Measurements from ENCODE around the gene OBSL1. TPM values are rescaled to one million over a fixed set of nuclear protein-coding genes. Genes with fewer than 3 reads are reported as not detected.
A peak's percentile ranks its signal among the peaks of the same experiment; 100 is the strongest.

The OBSL1 gene
- 10 to 100 TPM; 11.0 to 11.9 TPM for total RNA-seq
- long read RNA-seq, partial matches to known transcripts: 7 of 14 reads
- long read RNA-seq, other reads (novel, unspliced or antisense): 2 of 14 reads

- ATAC-seq: peak; percentile 65
- peak in 1 of 2 donors; percentile 40 for DNase-seq
- intact Hi-C loops (cut with DNase I, micrococcal nuclease): no loop called here
Observed at GRCh38 chr2:219571311-219572236, at the start of gene OBSL1. TSS of gene OBSL1 (minus strand) at chr2:219571539. CDS start at chr2:219571232, 307 bp downstream.

DNA sequence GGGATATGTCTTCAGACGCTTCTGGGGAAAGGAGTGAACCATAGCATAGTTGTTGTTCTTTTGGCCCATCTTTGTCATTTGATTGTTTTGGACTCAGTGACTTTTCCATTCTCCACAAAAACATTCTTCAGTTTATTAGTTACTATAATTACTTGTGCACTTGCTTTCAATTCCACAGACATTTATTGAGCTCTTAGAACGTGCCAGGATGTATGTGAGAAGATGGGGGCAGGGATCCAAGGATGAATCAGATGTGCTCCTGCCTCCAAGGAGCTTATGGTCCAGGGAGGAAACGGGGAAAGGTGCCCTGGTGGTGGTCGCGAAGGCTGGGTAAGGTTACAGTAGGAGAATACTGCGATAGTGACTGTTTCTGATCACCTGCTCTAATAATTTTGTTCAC lies 49.2 kb upstream of the OBSL1 start:
- DNase-seq: no peak

DNA sequence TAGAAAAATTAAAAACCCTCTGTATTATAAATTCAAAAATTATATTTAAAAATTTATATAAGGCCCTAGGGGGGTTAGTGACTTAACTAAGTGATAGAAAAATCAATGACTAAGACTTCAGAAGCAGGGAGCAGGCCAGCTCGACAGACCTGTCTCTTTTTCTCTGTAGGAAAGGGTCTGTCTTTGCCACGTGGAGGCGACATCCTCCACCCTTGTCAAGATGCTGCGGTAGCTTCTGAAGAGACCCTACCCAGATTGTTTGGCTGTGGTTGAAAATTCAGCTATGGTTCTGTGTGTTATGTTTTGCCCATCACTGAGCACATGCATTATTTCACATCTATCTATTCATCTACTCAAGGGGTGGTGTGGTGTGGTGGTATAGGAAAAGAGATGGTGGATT lies 47.9 kb upstream of the OBSL1 start:
- ATAC-seq: no peak
- DNase-seq: no peak
- intact Hi-C loops (cut with DNase I, micrococcal nuclease): no loop called here

More for the DNA sequence above, 49.2 kb upstream of the OBSL1 start:
- intact Hi-C loops (cut with DNase I, micrococcal nuclease): no loop called here
- no peak for ATAC-seq

DNA sequence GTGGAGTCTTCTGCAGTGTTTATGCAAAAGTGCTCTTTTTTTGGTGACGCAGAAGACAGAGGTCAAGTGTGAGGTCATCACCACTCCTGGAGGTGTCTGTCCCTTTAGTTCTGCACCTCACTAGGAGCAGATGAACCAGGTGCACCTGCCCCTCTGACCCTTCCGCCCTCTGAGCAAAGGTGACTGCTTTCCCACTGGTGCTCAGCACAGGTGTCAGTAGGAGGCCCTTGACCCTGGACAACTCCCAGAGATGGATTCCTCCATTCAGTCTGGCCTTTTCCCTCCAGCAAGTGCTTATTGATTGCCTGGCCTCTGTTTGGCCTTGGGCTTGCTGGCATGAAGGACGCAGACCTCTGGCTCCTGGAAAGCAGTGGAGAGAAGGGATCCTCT lies 47.4 kb upstream of the OBSL1 start:
- intact Hi-C loops (cut with DNase I, micrococcal nuclease): no loop called here
- no peak for ATAC-seq
- DNase-seq: no peak

- intact Hi-C loops (cut with DNase I, micrococcal nuclease): no loop called here
- no peak for ATAC-seq
- DNase-seq: no peak
Observed at GRCh38 chr2:219616550-219616949, 45.2 kb upstream of the OBSL1 start.

GRCh38 chr2:219615894-219616293 lies 44.6 kb upstream of the OBSL1 start:
- ATAC-seq (no peak), DNase-seq (no peak)
- intact Hi-C loops (cut with DNase I, micrococcal nuclease): no loop called here

DNA sequence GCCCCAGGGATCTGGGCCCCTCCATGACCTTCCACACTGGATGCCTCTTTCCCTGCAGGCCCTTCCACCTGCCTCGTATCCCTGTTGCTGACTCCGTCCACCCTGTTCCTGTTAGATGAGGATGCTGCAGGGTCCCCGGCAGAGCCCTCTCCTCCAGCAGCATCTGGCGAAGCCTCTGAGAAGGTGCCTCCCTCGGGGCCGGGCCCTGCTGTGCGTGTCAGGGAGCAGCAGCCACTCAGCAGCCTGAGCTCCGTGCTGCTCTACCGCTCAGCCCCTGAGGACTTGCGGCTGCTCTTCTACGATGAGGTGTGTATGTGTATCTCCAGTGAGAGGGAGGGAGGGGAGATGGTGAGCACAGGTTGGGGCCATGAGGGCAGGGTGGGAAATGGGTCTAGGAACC lies 43.7 kb upstream of the OBSL1 start:
- DNase-seq: no peak
- intact Hi-C loops (cut with DNase I, micrococcal nuclease): no loop called here
- ATAC-seq: no peak

- ATAC-seq (no peak), DNase-seq (no peak)
- intact Hi-C loops (cut with DNase I, micrococcal nuclease): no loop called here
Observed at GRCh38 chr2:219614076-219614860, 42.9 kb upstream of the OBSL1 start.

DNA sequence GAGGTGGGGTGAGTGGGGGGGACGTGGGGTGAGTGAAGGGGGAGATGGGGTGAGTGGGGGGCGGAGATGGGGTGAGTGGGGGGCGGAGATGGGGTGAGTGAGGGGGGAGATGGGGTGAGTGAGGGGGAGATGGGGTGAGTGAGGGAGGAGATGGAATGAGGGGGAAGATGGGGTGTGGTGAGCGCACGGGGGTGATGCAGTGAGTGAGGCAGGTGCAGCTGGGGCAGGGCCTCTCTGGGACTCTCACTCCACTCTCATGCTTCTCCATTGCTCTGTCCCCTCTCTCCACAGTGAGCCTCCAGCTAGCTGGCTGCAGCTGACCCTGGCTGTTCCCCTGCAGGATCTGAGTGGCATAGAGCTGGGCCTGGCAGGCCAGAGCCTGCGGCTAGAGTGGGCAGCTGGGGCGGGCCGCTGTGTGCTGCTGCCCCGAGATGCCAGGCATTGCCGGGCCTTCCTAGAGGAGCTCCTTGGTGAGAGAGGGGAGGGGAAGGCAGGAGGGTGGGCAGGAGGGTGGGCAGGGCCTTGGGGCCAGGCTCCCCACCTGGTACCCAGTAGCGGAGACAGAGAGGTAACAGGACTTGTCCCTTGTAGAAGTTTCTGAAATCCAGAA lies 42.2 kb upstream of the OBSL1 start:
- no peak for ATAC-seq
- no peak for DNase-seq
- intact Hi-C loops (cut with DNase I, micrococcal nuclease): no loop called here

- intact Hi-C loops (cut with DNase I, micrococcal nuclease): no loop called here
- no peak for DNase-seq
- no peak for ATAC-seq
Observed at GRCh38 chr2:219612577-219613286, 41.4 kb upstream of the OBSL1 start.

DNA sequence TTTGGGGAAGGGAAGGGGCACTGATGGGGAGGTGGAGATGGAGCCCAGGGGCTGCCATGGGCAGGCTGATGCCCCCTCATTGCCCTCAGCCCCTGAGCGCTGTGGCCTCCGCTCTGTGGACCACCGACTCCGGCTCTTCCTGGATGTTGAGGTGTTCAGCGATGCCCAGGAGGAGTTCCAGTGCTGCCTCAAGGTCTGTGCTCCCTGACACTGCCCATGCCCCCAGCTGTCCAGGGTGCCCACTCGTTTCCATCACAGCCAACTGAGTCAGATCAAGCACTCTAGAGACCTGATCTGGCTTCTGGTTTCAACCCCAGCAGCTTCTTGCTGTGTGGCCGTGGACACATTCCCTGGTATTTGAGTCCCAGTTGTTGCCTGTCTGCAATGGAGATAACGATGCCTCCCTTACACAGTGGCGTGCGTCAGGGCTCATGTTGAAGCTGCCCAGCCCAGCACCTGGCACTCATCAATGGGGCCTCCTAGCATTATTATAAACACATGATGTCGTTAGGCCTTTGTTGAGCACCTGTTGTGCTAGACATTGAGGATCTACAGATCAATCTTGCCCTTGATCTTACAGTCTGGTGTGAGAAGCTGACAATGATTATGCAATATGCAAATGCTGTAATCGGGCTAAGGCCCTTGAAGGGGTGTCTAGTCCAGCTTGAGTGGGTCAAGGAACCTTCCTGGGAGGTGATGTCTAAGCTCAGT lies 40.7 kb upstream of the OBSL1 start:
- intact Hi-C loops (cut with DNase I, micrococcal nuclease): no loop called here
- ATAC-seq: no peak
- DNase-seq: no peak

GRCh38 chr2:219611306-219611705 lies 40.0 kb upstream of the OBSL1 start:
- intact Hi-C loops (cut with DNase I, micrococcal nuclease): no loop called here
- DNase-seq (no peak), ATAC-seq (no peak)

- DNase-seq (no peak), ATAC-seq (no peak)
- intact Hi-C loops (cut with DNase I, micrococcal nuclease): no loop called here
Observed at GRCh38 chr2:219609149-219609750, 37.9 kb upstream of the OBSL1 start.

DNA sequence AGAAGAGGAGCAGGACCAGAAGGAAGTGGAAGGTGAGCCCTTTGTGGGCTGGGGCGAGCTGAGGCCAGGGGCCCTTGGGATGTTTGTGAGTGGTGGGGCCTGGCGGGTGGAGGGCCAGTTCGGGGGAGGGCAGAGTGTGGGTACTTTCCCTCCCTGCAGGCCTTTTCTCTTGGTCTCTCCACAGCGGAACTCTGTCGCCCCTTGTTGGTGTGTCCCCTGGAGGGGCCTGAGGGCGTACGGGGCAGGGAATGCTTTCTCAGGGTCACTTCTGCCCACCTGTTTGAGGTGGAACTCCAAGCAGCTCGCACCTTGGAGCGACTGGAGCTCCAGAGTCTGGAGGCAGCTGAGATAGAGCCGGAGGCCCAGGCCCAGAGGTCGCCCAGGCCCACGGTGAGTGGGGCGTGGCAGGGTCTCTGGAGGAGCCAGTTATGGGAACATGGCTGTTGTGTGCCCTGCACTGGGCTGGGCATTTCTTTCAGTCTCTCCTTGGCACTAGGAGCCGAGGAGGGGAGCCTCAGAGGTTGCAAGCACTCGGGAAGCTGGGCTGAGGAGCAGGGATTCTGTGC lies 37.1 kb upstream of the OBSL1 start:
- DNase-seq: no peak
- ATAC-seq: no peak

DNA sequence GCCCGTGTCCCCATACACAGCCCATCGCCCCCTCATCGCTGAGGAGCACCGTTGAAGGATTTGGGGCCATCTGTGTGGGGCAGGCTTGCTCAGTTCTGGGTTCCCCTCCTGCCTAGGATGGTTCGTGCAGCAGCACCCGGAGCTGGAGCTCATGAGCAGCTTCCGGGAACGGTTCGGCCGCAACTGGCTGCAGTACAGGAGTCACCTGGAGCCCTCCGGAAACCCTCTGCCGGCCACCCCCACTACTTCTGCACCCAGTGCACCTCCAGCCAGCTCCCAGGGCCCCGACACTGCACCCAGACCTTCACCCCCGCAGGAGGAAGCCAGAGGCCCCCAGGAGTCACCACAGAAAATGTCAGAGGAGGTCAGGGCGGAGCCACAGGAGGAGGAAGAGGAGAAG lies 36.6 kb upstream of the OBSL1 start:
- intact Hi-C loops (cut with DNase I, micrococcal nuclease): no loop called here
- ATAC-seq (no peak), DNase-seq (no peak)

More for the DNA sequence above, 37.1 kb upstream of the OBSL1 start:
- intact Hi-C loops (cut with DNase I, micrococcal nuclease): no loop called here

DNA sequence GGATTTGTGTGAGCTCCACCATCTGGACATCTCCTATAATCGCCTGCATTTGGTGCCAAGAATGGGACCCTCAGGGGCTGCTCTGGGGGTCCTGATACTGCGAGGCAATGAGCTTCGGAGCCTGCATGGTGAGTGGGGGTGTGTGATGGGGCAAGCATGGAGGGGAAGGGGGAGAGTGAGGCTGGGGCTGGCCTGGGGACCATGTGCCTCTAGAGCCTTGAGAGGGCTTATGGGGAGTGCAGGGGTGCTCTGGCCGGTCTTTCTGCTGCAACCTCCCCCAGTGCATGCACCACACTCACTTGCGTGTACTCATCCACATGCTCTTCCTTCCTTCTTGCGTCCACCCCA lies 34.2 kb upstream of the OBSL1 start:
- ATAC-seq (no peak), DNase-seq (no peak)
- intact Hi-C loops (cut with DNase I, micrococcal nuclease): no loop called here

GRCh38 chr2:219603771-219604170 lies 32.4 kb upstream of the OBSL1 start:
- DNase-seq: no peak
- ATAC-seq: no peak
- intact Hi-C loops (cut with DNase I, micrococcal nuclease): no loop called here
